Keratinocyte (primary cell): ENCODE results near the gene MRPL12. TPM values are rescaled to one million over a fixed set of nuclear protein-coding genes. Genes with fewer than 3 reads are reported as not detected.

ENCODE experiments used
- DNase-seq: peaks from one replicate; pipeline ENCODE4 v3.0.0-alpha.2; 2011; ENCODE audit warnings: low read depth, missing footprints, low spot score
- FAIRE-seq: peaks from 2 replicates; lab custom pipeline; 2011; peaks lifted over from hg19 to GRCh38; lab: Jason Lieb, UNC
- H2AFZ ChIP-seq: 2 replicates; pipeline ENCODE4 v1.6.0; 2012; ENCODE audit warnings: low read length, control low read depth, inconsistent platforms; ENCODE audit not compliant: control insufficient read depth
- H3K27ac ChIP-seq: 2 replicates; pipeline ENCODE4 v1.5.1; 2011; ENCODE audit warnings: low read length; ENCODE audit not compliant: control insufficient read depth, insufficient read depth
- H3K27me3 ChIP-seq: 3 replicates; pipeline ENCODE4 v1.6.0; 2011; ENCODE audit warnings: low read length; ENCODE audit not compliant: control insufficient read depth, insufficient read depth; ENCODE audit errors: extremely low read depth
- H3K36me3 ChIP-seq, 2 experiments: 2 replicates in 1 of 2; 3 replicates in 1 of 2; pipeline ENCODE4 v1.5.1; 2011; ENCODE audit warnings: low read length in 2 of 2, mild to moderate bottlenecking in 1 of 2; ENCODE audit not compliant: control insufficient read depth in 2 of 2, insufficient read depth in 2 of 2; ENCODE audit errors: extremely low read depth in 1 of 2
- H3K4me1 ChIP-seq: 3 replicates; pipeline ENCODE4 v1.5.1; 2011; ENCODE audit warnings: low read length; ENCODE audit not compliant: control insufficient read depth, insufficient read depth; ENCODE audit errors: extremely low read depth
- H3K4me2 ChIP-seq: 3 replicates; pipeline ENCODE4 v1.6.0; 2011; ENCODE audit warnings: low read depth, low read length; ENCODE audit not compliant: control insufficient read depth, insufficient read depth; ENCODE audit errors: extremely low read depth
- H3K4me3 ChIP-seq, 3 experiments: fragments of 200-600 bp in 1 of 3; sonication (generic) in 1 of 3; 2 replicates in 2 of 3; 3 replicates in 1 of 3; pipeline ENCODE4 v1.5.1; 2011 to 2016; ENCODE audit warnings: low read length in 3 of 3, mild to moderate bottlenecking in 3 of 3, control low read depth in 2 of 3, inconsistent platforms in 1 of 3, low read depth in 1 of 3, mixed read lengths in 1 of 3, mixed run types in 1 of 3, moderate library complexity in 1 of 3; ENCODE audit not compliant: control insufficient read depth in 2 of 3, insufficient read depth in 2 of 3; ENCODE audit errors: extremely low read depth in 1 of 3
- H3K79me2 ChIP-seq: 2 replicates; pipeline ENCODE4 v1.6.0; 2012; ENCODE audit warnings: low read length; ENCODE audit not compliant: control insufficient read depth, insufficient read depth
- H3K9ac ChIP-seq: 3 replicates; pipeline ENCODE4 v1.6.0; 2011; ENCODE audit warnings: low read length; ENCODE audit not compliant: control insufficient read depth, insufficient read depth; ENCODE audit errors: extremely low read depth
- H3K9me1 ChIP-seq: 3 replicates; pipeline ENCODE4 v1.6.0; 2011; ENCODE audit warnings: low read length; ENCODE audit not compliant: control insufficient read depth, insufficient read depth; ENCODE audit errors: extremely low read depth
- H3K9me3 ChIP-seq: 2 replicates; pipeline ENCODE4 v1.5.1; 2012; ENCODE audit warnings: low read depth, low read length; ENCODE audit not compliant: control insufficient read depth
- H4K20me1 ChIP-seq: 3 replicates; pipeline ENCODE4 v1.6.0; 2011; ENCODE audit warnings: low read length; ENCODE audit not compliant: control insufficient read depth, insufficient read depth; ENCODE audit errors: extremely low read depth
- EZH2 ChIP-seq: IDR thresholded peaks from one replicate; pipeline ENCODE4 v1.6.1; 2012; ENCODE audit warnings: inconsistent platforms, mild to moderate bottlenecking, low read length, moderate library complexity
- dilution Hi-C: fragments of 300-500 bp; cut with MboI; formaldehyde crosslinking; loops from one replicate; pipeline ENCODE4 v1.7.0; 2020; ENCODE audit warnings: low sequenced_read_pairs; ENCODE audit not compliant: extremely low pct_ligation_motif_present
- polyA plus RNA-seq, 5 experiments: library from polyadenylated mRNA; depleted of rRNA in 3 of 5; stranded (reverse) in 3 of 5; stranded (forward) in 1 of 5; unstranded in 1 of 5; fragments of >200 nt; gene quantifications; 1 replicate in 1 of 5; 2 replicates in 3 of 5; 3 replicates in 1 of 5; pipeline versions ENCODE4 v1.2.1 to v1.2.3, GENCODE V29; 2011 to 2012; ENCODE audit warnings: missing spikeins in 2 of 5, low read depth in 1 of 5, low replicate concordance in 1 of 5
- TF ChIP-seq, protein P1 (sequence below), 3 experiments: IDR thresholded peaks in 1 of 3; conservative IDR thresholded peaks in 1 of 3; optimal IDR thresholded peaks in 1 of 3; 2 replicates in 2 of 3; 3 replicates in 1 of 3; pipeline versions ENCODE3 to v1.5.1; 2011; ENCODE audit warnings: low read length in 3 of 3, mild to moderate bottlenecking in 3 of 3, moderate library complexity in 2 of 3, control low read depth in 1 of 3, inconsistent platforms in 1 of 3; ENCODE audit not compliant: insufficient read depth in 2 of 3; ENCODE audit errors: extremely low read depth in 1 of 3

Gene MRPL12
- polyA plus RNA-seq, 1 donor (not counting 4 experiments of a cell fraction or from before 2014, with no cell fraction given) = 78.5 TPM

- DNase-seq (no peak), FAIRE-seq (no peak)
- H3K36me3 ChIP-seq = peaks cover 0 to 11% of the 10 kb centered on the region in 2 experiments
- no peak overlapping the region for H3K9ac ChIP-seq
- H3K4me1 ChIP-seq = peaks cover 27% of the 10 kb centered on the region
- dilution Hi-C loops = no loop called here
- no peaks in the 10 kb centered on the region for H4K20me1 ChIP-seq
- H3K27me3 ChIP-seq = no peaks in the 10 kb centered on the region
- H3K4me3 ChIP-seq = no peak overlapping the region
- no peak overlapping the region for H2AFZ ChIP-seq
- no peaks in the 10 kb centered on the region for H3K9me1 ChIP-seq
- TF ChIP-seq, protein P1, sequence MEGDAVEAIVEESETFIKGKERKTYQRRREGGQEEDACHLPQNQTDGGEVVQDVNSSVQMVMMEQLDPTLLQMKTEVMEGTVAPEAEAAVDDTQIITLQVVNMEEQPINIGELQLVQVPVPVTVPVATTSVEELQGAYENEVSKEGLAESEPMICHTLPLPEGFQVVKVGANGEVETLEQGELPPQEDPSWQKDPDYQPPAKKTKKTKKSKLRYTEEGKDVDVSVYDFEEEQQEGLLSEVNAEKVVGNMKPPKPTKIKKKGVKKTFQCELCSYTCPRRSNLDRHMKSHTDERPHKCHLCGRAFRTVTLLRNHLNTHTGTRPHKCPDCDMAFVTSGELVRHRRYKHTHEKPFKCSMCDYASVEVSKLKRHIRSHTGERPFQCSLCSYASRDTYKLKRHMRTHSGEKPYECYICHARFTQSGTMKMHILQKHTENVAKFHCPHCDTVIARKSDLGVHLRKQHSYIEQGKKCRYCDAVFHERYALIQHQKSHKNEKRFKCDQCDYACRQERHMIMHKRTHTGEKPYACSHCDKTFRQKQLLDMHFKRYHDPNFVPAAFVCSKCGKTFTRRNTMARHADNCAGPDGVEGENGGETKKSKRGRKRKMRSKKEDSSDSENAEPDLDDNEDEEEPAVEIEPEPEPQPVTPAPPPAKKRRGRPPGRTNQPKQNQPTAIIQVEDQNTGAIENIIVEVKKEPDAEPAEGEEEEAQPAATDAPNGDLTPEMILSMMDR (optimal IDR thresholded peaks at IDR 0.05 in 1 of 3, IDR thresholded peaks at IDR 0.05 in 1 of 3, conservative IDR thresholded peaks at IDR 0.05 in 1 of 3; ENCODE audit: extremely low read depth in 1 of 3, insufficient read depth in 2 of 3, low read length in 3 of 3) = no peak
- no peak for TF ChIP-seq EZH2
- H3K79me2 ChIP-seq = peaks cover 2% of the 10 kb centered on the region
- no peak overlapping the region for H3K4me2 ChIP-seq
- no peak overlapping the region for H3K27ac ChIP-seq
- no peaks in the 10 kb centered on the region for H3K9me3 ChIP-seq
Observed at GRCh38 chr17:81719410-81720266, 16.5 kb downstream of the MRPL12 start.

- H3K36me3 ChIP-seq = peaks cover 0 to 11% of the 10 kb centered on the region in 2 experiments
- H4K20me1 ChIP-seq = no peaks in the 10 kb centered on the region
- no peak overlapping the region for H3K4me3 ChIP-seq
- H3K4me2 ChIP-seq = no peak overlapping the region
- H3K9me1 ChIP-seq = no peaks in the 10 kb centered on the region
- H3K9me3 ChIP-seq = no peaks in the 10 kb centered on the region
- H2AFZ ChIP-seq = no peak overlapping the region
- DNase-seq = no peak
- FAIRE-seq = no peak
- H3K27me3 ChIP-seq = no peaks in the 10 kb centered on the region
- peaks cover 27% of the 10 kb centered on the region for H3K4me1 ChIP-seq
- TF ChIP-seq, protein P1 (optimal IDR thresholded peaks at IDR 0.05 in 1 of 3, IDR thresholded peaks at IDR 0.05 in 1 of 3, conservative IDR thresholded peaks at IDR 0.05 in 1 of 3; ENCODE audit: extremely low read depth in 1 of 3, insufficient read depth in 2 of 3, low read length in 3 of 3) = no peak
- TF ChIP-seq EZH2 = no peak
- H3K79me2 ChIP-seq = no peaks in the 10 kb centered on the region
- no peak overlapping the region for H3K27ac ChIP-seq
- H3K9ac ChIP-seq = no peak overlapping the region
- dilution Hi-C loops = no loop called here
Observed at GRCh38 chr17:81720267-81721071, 17.3 kb downstream of the MRPL12 start.
